Retina (tissue), 1 donor: ENCODE results near the gene IPO4.

Source experiments
- DNase-seq: peaks from one replicate; pipeline ENCODE4 v3.0.0-alpha.2; 2016

The IPO4 gene

GRCh38 chr14:24146978-24147760 lies 41.4 kb downstream of the IPO4 start, which contains the start of gene RNF31:
RNF31 (plus strand) TSS chr14:24147498; CDS start chr14:24147699, 201 bp downstream.
- DNase-seq = peak; percentile 97

- peak; percentile 95 for DNase-seq
Observed at GRCh38 chr14:24146453-24146977, 42.1 kb downstream of the IPO4 start, which contains the start of gene PSME2. PSME2 (minus strand) TSS chr14:24146610; CDS start chr14:24146581, 29 bp downstream.

GRCh38 chr14:24145690-24146452 lies 42.7 kb downstream of the IPO4 start:
- DNase-seq = peak; percentile 74

GRCh38 chr14:24145219-24145618 lies 43.4 kb downstream of the IPO4 start:
- no peak for DNase-seq

GRCh38 chr14:24144451-24144850 lies 44.2 kb downstream of the IPO4 start:
- DNase-seq = no peak

GRCh38 chr14:24143511-24143910 lies 45.1 kb downstream of the IPO4 start:
- DNase-seq = no peak

- DNase-seq = peak; percentile 99
Observed at GRCh38 chr14:24141097-24141880, 47.3 kb downstream of the IPO4 start, which contains the start of gene EMC9. EMC9 (minus strand) TSS chr14:24141591; CDS start chr14:24141304, 287 bp downstream.

- DNase-seq = no peak
Observed at GRCh38 chr14:24139272-24139934, 49.2 kb downstream of the IPO4 start.

GRCh38 chr14:24138396-24139271 lies 50.0 kb downstream of the IPO4 start:
- DNase-seq = no peak

GRCh38 chr14:24137529-24138395 lies 50.9 kb downstream of the IPO4 start:
- no peak for DNase-seq

GRCh38 chr14:24136684-24137528 lies 51.7 kb downstream of the IPO4 start:
- DNase-seq = no peak

GRCh38 chr14:24135834-24136683 lies 52.6 kb downstream of the IPO4 start, which contains the start of gene PSME1:
PSME1 (plus strand) TSS chr14:24136194; CDS start chr14:24136263, 69 bp downstream.
- DNase-seq = peak; percentile 85

- DNase-seq = no peak
Observed at GRCh38 chr14:24135584-24135833, 53.1 kb downstream of the IPO4 start.

- DNase-seq = no peak
Observed at GRCh38 chr14:24133735-24134134, 54.9 kb downstream of the IPO4 start.

GRCh38 chr14:24132976-24133375 lies 55.6 kb downstream of the IPO4 start:
- DNase-seq = no peak

- DNase-seq = no peak
Observed at GRCh38 chr14:24132061-24132685, 56.4 kb downstream of the IPO4 start.

GRCh38 chr14:24131549-24131966 lies 57.1 kb downstream of the IPO4 start:
- DNase-seq = no peak
